Measurements from ENCODE around the gene CBX8. TPM values are rescaled to one million over a fixed set of nuclear protein-coding genes. Genes with fewer than 3 reads are reported as not detected.

CBX8 gene
- total and polyA plus RNA-seq, 2 of the 13 experiments (the other 11 are each of a cell fraction or from before 2014, with no cell fraction given) = 0.34 to 12.6 TPM

DNA sequence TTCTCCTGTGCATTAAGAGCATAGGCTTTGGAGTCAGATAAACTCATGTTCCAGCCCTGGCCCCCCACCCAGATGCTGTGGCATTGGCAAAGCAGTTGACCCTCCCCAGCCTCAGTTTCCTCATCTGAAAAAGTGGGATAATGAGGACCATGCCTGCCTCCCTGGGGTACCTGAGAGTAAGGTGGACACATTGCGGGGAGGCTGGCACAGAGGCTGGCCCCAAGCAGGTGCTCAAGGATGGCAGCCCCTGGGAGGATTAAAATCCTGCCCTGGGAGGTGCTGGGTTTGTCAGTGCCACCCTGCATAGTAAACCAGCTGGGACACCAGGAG, 54.3 kb downstream of the CBX8 start:
- FAIRE-seq (no peak), DNase-seq (ENCODE audit: low spot score) (no peak), ATAC-seq (no peak)
- WGBS (ENCODE audit: low lambda C conversion rate) = 38% methylated on average over 1 of the region's 1 CpG
- ChIA-PET CTCF (ENCODE audit: low intra/inter-chr PET ratio, low total read pairs) (interaction anchor here (0.8 to 1.5 kb wide), 3 partner anchors 33 to 92 kb away, joined by 3 to 4 read pairs (median 4); no protein-coding TSS in a partner anchor), POLR2A (interaction anchor here (0.6 to 5.4 kb wide), 26 partner anchors 10 to 388 kb away, joined by 3 to 46 read pairs (median 5); partner anchors contain the start of genes CBX4 and CBX8)
- Histone ChIP-seq H3K27ac (ENCODE audit: extremely low read length, insufficient read depth, low read length) (peak overlapping the region; percentile 38), H3K36me3 (replicated peaks in 1 of 2; ENCODE audit: control insufficient read depth in 1 of 2, insufficient read depth in 2 of 2, low read length in 2 of 2) (no peaks in the 10 kb centered on the region), H3K4me2 (ENCODE audit: low read depth, low read length) (peak overlapping the region; percentile 96), H4K20me1 (ENCODE audit: insufficient read depth, low read length) (no peaks in the 10 kb centered on the region), H3K27me3 (ENCODE audit: control insufficient read depth in 1 of 2, insufficient read depth in 2 of 2, low read length in 2 of 2) (peaks cover 7 to 17% of the 10 kb centered on the region in 2 experiments; a peak in 4 of 5 replicates), H3K4me1 (ENCODE audit: insufficient read depth, low read length) (peaks cover 91% of the 10 kb centered on the region), H2AFZ (ENCODE audit: low read length) (no peak overlapping the region), H3K9me3 (ENCODE audit: low read length) (no peaks in the 10 kb centered on the region), H3K79me2 (ENCODE audit: insufficient read depth, low read length) (no peaks in the 10 kb centered on the region), H3K9ac (ENCODE audit: insufficient read depth, low read depth, low read length) (peak overlapping the region; percentile 63), H3K4me3 (replicated peaks in 1 of 3; ENCODE audit: insufficient read depth in 1 of 3, low read depth in 2 of 3, low read length in 3 of 3) (peak overlapping the region; percentile 53 to 75 (median 56))
- intact Hi-C loops (cut with micrococcal nuclease; ENCODE audit: unreplicated experiment) = loop anchor here (5.0 to 10.0 kb wide), 5 partner anchors 35 to 245 kb away; partner anchors contain the start of genes CBX2, CBX4 and CBX8
- BruUV-seq (replicated peaks) = no TSS peak
- in situ Hi-C loops (cut with HindIII; ENCODE audit: extremely low pct_ligation_motif_present, low pct_unique_long_range_greater_than_20kb) = no loop called here
- TF ChIP-seq, protein P1, sequence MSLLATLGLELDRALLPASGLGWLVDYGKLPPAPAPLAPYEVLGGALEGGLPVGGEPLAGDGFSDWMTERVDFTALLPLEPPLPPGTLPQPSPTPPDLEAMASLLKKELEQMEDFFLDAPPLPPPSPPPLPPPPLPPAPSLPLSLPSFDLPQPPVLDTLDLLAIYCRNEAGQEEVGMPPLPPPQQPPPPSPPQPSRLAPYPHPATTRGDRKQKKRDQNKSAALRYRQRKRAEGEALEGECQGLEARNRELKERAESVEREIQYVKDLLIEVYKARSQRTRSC (CRISPR knock-in tag; IDR thresholded peaks at IDR 0.05; ENCODE audit: low read depth) = no peak
- TF ChIP-seq RFX3 (CRISPR knock-in tag; IDR thresholded peaks at IDR 0.05) = no peak
- TF ChIP-seq, protein P2, sequence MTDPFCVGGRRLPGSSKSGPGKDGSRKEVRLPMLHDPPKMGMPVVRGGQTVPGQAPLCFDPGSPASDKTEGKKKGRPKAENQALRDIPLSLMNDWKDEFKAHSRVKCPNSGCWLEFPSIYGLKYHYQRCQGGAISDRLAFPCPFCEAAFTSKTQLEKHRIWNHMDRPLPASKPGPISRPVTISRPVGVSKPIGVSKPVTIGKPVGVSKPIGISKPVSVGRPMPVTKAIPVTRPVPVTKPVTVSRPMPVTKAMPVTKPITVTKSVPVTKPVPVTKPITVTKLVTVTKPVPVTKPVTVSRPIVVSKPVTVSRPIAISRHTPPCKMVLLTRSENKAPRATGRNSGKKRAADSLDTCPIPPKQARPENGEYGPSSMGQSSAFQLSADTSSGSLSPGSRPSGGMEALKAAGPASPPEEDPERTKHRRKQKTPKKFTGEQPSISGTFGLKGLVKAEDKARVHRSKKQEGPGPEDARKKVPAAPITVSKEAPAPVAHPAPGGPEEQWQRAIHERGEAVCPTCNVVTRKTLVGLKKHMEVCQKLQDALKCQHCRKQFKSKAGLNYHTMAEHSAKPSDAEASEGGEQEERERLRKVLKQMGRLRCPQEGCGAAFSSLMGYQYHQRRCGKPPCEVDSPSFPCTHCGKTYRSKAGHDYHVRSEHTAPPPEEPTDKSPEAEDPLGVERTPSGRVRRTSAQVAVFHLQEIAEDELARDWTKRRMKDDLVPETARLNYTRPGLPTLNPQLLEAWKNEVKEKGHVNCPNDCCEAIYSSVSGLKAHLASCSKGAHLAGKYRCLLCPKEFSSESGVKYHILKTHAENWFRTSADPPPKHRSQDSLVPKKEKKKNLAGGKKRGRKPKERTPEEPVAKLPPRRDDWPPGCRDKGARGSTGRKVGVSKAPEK (CRISPR knock-in tag; IDR thresholded peaks at IDR 0.05; ENCODE audit: borderline replicate concordance) = no peak
- TF ChIP-seq ZNF674 (CRISPR knock-in tag; IDR thresholded peaks at IDR 0.05; ENCODE audit: low read depth) = no peak
- no peak for TF ChIP-seq ZNF530 (CRISPR knock-in tag; IDR thresholded peaks at IDR 0.05; ENCODE audit: low read depth)
- TF ChIP-seq NFATC3 (CRISPR knock-in tag; IDR thresholded peaks at IDR 0.05) = no peak
- no peak for TF ChIP-seq ZNF563 (CRISPR knock-in tag; IDR thresholded peaks at IDR 0.05)
- TF ChIP-seq ZNF501 (CRISPR knock-in tag; IDR thresholded peaks at IDR 0.05) = no peak
- TF ChIP-seq, protein P3, sequence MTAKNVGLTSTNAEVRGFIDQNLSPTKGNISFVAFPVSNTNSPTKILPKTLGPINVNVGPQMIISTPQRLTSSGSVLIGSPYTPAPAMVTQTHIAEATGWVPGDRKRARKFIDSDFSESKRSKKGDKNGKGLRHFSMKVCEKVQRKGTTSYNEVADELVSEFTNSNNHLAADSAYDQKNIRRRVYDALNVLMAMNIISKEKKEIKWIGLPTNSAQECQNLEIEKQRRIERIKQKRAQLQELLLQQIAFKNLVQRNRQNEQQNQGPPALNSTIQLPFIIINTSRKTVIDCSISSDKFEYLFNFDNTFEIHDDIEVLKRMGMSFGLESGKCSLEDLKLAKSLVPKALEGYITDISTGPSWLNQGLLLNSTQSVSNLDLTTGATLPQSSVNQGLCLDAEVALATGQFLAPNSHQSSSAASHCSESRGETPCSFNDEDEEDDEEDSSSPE (CRISPR knock-in tag; IDR thresholded peaks at IDR 0.05) = no peak
- TF ChIP-seq GATAD2A (CRISPR knock-in tag; IDR thresholded peaks at IDR 0.05) = no peak
- TF ChIP-seq ZNF850 (CRISPR knock-in tag; conservative IDR thresholded peaks at IDR 0.05) = no peak
- TF ChIP-seq, protein P4, sequence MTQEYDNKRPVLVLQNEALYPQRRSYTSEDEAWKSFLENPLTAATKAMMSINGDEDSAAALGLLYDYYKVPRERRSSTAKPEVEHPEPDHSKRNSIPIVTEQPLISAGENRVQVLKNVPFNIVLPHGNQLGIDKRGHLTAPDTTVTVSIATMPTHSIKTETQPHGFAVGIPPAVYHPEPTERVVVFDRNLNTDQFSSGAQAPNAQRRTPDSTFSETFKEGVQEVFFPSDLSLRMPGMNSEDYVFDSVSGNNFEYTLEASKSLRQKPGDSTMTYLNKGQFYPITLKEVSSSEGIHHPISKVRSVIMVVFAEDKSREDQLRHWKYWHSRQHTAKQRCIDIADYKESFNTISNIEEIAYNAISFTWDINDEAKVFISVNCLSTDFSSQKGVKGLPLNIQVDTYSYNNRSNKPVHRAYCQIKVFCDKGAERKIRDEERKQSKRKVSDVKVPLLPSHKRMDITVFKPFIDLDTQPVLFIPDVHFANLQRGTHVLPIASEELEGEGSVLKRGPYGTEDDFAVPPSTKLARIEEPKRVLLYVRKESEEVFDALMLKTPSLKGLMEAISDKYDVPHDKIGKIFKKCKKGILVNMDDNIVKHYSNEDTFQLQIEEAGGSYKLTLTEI (CRISPR knock-in tag; conservative IDR thresholded peaks at IDR 0.05) = no peak
- no peak for TF ChIP-seq NR2F1 (CRISPR knock-in tag; IDR thresholded peaks at IDR 0.05)
- TF ChIP-seq, protein P5, sequence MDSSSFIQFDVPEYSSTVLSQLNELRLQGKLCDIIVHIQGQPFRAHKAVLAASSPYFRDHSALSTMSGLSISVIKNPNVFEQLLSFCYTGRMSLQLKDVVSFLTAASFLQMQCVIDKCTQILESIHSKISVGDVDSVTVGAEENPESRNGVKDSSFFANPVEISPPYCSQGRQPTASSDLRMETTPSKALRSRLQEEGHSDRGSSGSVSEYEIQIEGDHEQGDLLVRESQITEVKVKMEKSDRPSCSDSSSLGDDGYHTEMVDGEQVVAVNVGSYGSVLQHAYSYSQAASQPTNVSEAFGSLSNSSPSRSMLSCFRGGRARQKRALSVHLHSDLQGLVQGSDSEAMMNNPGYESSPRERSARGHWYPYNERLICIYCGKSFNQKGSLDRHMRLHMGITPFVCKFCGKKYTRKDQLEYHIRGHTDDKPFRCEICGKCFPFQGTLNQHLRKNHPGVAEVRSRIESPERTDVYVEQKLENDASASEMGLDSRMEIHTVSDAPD (CRISPR knock-in tag; IDR thresholded peaks at IDR 0.05) = no peak
- no peak for TF ChIP-seq ZNF251 (CRISPR knock-in tag; IDR thresholded peaks at IDR 0.05)
- 0 out of 2 replicates have a peak, but pooled peaks have one; percentile 44 for TF ChIP-seq ZFP36L1 (CRISPR knock-in tag; IDR thresholded peaks at IDR 0.05)
- no peak for TF ChIP-seq ZNF749 (CRISPR knock-in tag; IDR thresholded peaks at IDR 0.05; ENCODE audit: borderline replicate concordance)
- TF ChIP-seq ZNF17 (CRISPR knock-in tag; IDR thresholded peaks at IDR 0.05) = no peak

Data from HepG2 (cell line).